ENCODE results near the gene C2CD2L. TPM values are rescaled to one million over a fixed set of nuclear protein-coding genes. Genes with fewer than 3 reads are reported as not detected.

C2CD2L gene
- total RNA-seq, 2 experiments from 2014 or later, result 32.2 to 32.6 TPM

DNA sequence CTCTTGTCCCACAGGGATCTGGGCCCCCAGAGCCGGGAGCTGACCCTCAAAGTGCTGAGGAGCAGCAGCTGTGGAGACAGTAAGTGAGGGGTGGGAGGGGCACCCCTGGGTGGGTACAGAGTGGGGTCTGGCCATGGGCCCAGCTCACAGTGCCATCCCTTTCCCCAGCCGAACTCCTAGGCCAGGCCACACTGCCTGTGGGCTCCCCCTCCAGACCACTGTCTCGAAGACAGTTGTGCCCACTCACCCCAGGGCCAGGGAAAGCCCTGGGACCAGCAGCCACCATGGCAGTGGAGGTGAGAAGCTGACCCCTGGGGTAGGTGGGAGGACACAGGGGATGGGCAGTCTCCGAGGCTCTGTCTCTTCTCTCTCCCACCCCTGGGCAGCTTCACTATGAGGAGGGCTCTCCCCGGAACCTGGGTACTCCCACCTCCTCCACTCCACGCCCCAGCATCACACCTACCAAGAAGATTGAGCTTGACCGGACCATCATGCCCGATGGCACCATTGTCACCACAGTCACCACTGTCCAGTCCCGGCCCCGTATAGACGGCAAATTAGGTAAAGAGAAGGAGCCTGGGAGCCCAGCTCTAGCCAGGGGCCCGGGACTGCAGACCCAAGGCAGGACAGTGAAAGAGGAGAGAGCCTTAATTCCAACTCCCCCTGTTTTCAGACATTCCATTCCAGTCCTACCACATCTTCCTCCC, 5.3 kb downstream of the C2CD2L start:
- no peak overlapping the region for H3K27ac Mint-ChIP-seq
- POLR2A ChIA-PET, result interaction anchor here (0.8 to 2.6 kb wide), 5 partner anchors 8 to 208 kb away, joined by 3 to 8 read pairs (median 7); partner anchors contain the start of genes DPAGT1 and HINFP
- ATAC-seq (ENCODE audit: low read depth), result no peak

GRCh38 chr11:119113716-119114115, 6.6 kb downstream of the C2CD2L start:
- POLR2A ChIA-PET, result no interaction called here
- no peaks in the 10 kb centered on the region for H3K27me3 Mint-ChIP-seq
- DNase-seq (no peak), ATAC-seq (ENCODE audit: low read depth) (no peak)
- peak overlapping the region; percentile 40 for H3K27ac Mint-ChIP-seq
- H3K36me3 Mint-ChIP-seq, result peaks cover 42% of the 10 kb centered on the region
- H3K4me1 Mint-ChIP-seq, result peaks cover 28% of the 10 kb centered on the region
- H3K9me3 Mint-ChIP-seq, result no peaks in the 10 kb centered on the region
- H3K4me3 Mint-ChIP-seq, result no peak overlapping the region

More for the DNA sequence above, 5.3 kb downstream of the C2CD2L start:
- Mint-ChIP-seq H3K27me3 (no peaks in the 10 kb centered on the region), H3K9me3 (no peaks in the 10 kb centered on the region), H3K4me1 (peaks cover 31% of the 10 kb centered on the region), H3K36me3 (peaks cover 37% of the 10 kb centered on the region), H3K4me3 (no peak overlapping the region)
- no peak for DNase-seq

GRCh38 chr11:119114351-119114750, 7.2 kb downstream of the C2CD2L start:
- H3K27ac Mint-ChIP-seq, result peak overlapping the region; percentile 96
- no peaks in the 10 kb centered on the region for H3K27me3 Mint-ChIP-seq
- POLR2A ChIA-PET, result interaction anchor here (0.7 kb wide), 2 partner anchors 14 to 81 kb away, joined by 3 read pairs; no protein-coding TSS in a partner anchor
- no peak for DNase-seq
- peaks cover 22% of the 10 kb centered on the region for H3K4me1 Mint-ChIP-seq
- no peak overlapping the region for H3K4me3 Mint-ChIP-seq
- no peaks in the 10 kb centered on the region for H3K9me3 Mint-ChIP-seq
- H3K36me3 Mint-ChIP-seq, result peaks cover 41% of the 10 kb centered on the region
- no peak for ATAC-seq (ENCODE audit: low read depth)

DNA sequence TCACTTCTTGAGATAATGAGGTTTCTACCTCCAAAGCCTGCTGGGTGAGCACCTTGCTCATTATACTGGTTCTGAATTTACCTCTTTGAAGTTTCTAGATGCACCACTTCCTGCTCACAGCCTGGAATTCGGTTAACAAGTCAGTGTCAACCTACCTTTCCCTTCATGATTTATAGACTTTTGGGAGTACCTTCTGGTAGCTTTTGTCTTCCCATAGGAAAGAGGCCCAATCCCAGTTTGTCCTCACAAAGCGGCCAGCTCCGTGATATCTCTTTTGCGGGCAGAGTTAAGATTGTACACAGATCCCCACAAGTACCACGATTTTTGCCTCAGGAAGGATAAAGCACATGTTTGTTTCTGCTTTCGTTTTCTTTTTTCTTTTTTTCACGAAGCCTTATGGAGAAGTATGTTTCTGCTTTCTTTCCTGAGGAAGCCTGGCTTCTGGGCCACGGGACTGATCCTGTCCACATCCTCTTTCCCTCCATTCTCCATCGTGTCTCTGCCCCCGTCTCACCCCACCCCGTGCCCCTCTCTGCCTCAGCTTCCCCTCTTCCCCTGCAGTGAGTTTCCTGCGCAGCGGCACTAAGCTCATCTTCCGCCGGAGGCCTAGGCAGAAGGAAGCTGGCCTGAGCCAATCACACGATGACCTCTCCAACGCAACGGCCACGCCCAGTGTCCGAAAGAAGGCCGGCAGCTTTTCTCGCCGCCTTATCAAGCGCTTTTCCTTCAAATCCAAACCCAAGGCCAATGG, 8.5 kb downstream of the C2CD2L start:
- H3K4me1 Mint-ChIP-seq, result peaks cover 22% of the 10 kb centered on the region
- peak overlapping the region; percentile 96 for H3K27ac Mint-ChIP-seq
- POLR2A ChIA-PET, result interaction anchor here (0.8 to 1.6 kb wide), 9 partner anchors 9 to 97 kb away, joined by 3 to 18 read pairs (median 7); partner anchors contain the start of genes C2CD2L, CBL, DPAGT1 and NLRX1
- peak; percentile 83 for ATAC-seq (ENCODE audit: low read depth)
- no peaks in the 10 kb centered on the region for H3K27me3 Mint-ChIP-seq
- no peaks in the 10 kb centered on the region for H3K9me3 Mint-ChIP-seq
- peak; percentile 50 for DNase-seq
- H3K36me3 Mint-ChIP-seq, result peaks cover 36% of the 10 kb centered on the region
- peak overlapping the region; percentile 82 for H3K4me3 Mint-ChIP-seq

DNA sequence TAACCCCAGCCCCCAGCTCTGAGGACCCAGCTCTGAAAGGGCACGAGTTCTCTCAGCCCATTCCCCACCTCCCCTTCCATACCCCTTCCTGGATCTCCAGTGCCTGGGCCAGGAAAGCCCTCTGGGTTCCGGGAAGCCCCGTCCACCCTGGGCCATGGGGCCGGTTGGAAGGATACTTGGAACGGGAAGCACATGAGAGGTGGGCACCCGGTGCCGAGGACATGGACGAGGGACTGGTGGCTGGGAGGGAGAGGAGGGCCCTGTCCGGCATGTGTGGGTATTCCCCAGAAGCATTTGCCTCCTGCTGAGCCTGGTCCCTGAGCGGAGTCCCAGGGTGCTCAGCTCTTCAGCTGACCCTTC, 9.1 kb downstream of the C2CD2L start:
- Mint-ChIP-seq H3K4me3 (peak overlapping the region; percentile 82), H3K36me3 (peaks cover 34% of the 10 kb centered on the region), H3K4me1 (peaks cover 26% of the 10 kb centered on the region), H3K27ac (peak overlapping the region; percentile 96), H3K27me3 (no peaks in the 10 kb centered on the region), H3K9me3 (no peaks in the 10 kb centered on the region)
- DNase-seq, result no peak
- POLR2A ChIA-PET, result interaction anchor here (0.8 to 1.6 kb wide), 9 partner anchors 9 to 98 kb away, joined by 3 to 18 read pairs (median 7); partner anchors contain the start of genes C2CD2L, CBL, DPAGT1 and NLRX1
- ATAC-seq (ENCODE audit: low read depth), result no peak

DNA sequence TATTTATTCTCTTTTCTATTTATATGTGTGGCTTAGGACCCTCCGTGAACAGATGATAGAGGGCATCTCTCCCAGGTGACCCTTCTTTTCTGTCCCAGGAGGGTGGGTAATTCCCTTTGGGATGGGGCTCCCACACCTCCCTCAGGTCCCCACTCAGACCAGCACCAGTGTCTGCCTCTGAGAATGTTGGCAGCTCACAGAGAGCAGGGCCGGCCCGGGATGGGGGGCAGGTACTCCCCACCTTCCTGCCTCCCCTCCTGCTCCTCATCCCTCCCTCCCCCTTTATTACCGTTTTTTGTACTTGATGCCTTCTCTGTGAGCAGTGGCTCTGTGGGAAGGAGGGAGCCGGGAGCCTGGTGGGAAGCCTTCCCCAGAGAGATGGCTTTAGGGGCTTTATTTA, 9.5 kb downstream of the C2CD2L start:
- H3K4me3 Mint-ChIP-seq, result no peak overlapping the region

DNA sequence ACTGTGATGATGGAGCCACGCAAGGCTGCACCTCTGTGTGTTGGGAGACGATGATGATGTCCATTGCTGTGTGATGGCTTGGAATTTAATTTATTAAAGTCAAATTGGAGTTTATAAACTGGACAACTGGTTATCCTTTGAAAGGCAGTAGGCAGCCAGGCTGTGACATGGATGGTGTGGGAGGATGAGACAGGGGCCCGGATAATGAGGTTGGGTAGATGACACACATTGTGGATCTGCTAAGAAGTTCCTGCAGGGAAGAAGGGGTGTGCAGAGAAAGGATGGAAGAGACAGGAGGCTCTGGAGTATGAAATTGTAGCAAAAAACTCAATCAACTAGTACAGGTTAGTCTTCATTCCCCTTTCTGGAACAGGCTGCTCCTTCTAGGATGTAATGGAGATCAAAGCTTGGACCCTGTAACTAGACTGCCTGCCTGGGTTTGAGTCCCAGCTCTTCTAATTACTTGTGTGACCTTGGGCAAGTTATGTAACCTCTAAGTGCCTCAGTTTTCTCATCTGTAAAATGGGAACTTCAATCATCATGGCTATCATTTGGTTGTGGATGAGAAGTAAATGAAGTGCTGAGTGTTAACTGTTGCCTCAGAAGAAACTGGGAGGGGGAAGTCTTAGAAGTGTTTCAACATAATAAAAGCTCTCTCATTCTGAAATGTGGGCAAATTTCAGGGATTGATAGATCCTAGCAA, 10.0 kb downstream of the C2CD2L start:
- DNase-seq (no peak), ATAC-seq (ENCODE audit: low read depth) (no peak)
- Mint-ChIP-seq H3K9me3 (no peaks in the 10 kb centered on the region), H3K27me3 (no peaks in the 10 kb centered on the region), H3K4me1 (peaks cover 29% of the 10 kb centered on the region), H3K4me3 (no peak overlapping the region), H3K36me3 (peaks cover 27% of the 10 kb centered on the region), H3K27ac (peak overlapping the region; percentile 55)
- POLR2A ChIA-PET, result interaction anchor here (0.9 kb wide), 1 partner anchor 15 kb away, joined by 3 read pairs; no protein-coding TSS in a partner anchor

More for the DNA sequence above, 9.5 kb downstream of the C2CD2L start:
- H3K36me3 Mint-ChIP-seq, result peaks cover 31% of the 10 kb centered on the region
- no peak for ATAC-seq (ENCODE audit: low read depth)
- POLR2A ChIA-PET, result interaction anchor here (1.0 to 1.6 kb wide), 6 partner anchors 10 to 98 kb away, joined by 3 to 18 read pairs (median 8); partner anchors contain the start of genes C2CD2L, DPAGT1, NLRX1 and RPS25
- H3K27me3 Mint-ChIP-seq, result no peaks in the 10 kb centered on the region
- H3K4me1 Mint-ChIP-seq, result peaks cover 26% of the 10 kb centered on the region
- no peaks in the 10 kb centered on the region for H3K9me3 Mint-ChIP-seq
- peak overlapping the region; percentile 96 for H3K27ac Mint-ChIP-seq
- DNase-seq, result no peak

DNA sequence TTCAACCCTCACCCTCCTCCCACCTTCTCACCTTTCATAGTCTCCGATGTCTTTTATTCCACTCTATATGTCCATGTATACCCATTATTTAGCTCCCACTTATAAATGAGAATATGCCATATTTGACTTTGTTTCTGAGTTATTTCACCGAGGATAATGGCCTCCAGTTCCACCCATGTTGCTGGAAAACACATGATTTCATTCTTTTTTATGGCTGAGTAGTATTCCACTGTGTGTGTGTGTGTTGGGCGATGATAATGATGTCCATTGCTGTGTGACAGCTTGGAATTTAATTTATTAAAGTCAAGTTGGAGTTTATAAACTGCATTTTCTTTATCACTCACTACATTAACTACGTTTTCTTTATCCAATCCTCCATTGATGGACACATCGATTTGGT, 11.1 kb downstream of the C2CD2L start:
- no peak overlapping the region for H3K4me3 Mint-ChIP-seq
- peaks cover 37% of the 10 kb centered on the region for H3K4me1 Mint-ChIP-seq
- H3K27ac Mint-ChIP-seq, result no peak overlapping the region
- no peaks in the 10 kb centered on the region for H3K9me3 Mint-ChIP-seq
- POLR2A ChIA-PET, result interaction anchor here (0.5 to 0.9 kb wide), 4 partner anchors 10 to 23 kb away, joined by 3 read pairs; a partner anchor contains a TSS
- H3K27me3 Mint-ChIP-seq, result no peaks in the 10 kb centered on the region
- DNase-seq, result no peak
- ATAC-seq (ENCODE audit: low read depth), result no peak
- H3K36me3 Mint-ChIP-seq, result peaks cover 24% of the 10 kb centered on the region

DNA sequence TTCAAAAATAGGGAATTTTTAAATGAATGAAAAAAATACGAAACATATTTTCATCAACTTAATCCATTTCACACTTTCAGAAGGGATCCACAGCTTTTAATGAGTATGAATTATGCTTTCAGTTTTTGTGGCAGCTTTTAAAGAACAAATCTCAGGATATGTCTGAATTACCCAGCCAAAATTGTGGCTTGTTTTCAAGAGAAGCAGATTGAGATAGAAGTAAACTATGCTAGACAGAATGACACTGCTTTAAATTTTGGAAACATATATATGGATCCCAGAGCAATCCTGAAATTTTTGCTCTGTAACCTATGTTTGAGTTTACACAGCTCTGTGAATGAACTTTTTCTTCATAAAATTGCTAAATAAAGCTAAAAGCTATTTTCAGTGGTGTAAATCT, 11.8 kb downstream of the C2CD2L start:
- Mint-ChIP-seq H3K27me3 (no peaks in the 10 kb centered on the region), H3K4me3 (no peak overlapping the region), H3K36me3 (peaks cover 25% of the 10 kb centered on the region), H3K9me3 (no peaks in the 10 kb centered on the region), H3K27ac (no peak overlapping the region), H3K4me1 (peaks cover 38% of the 10 kb centered on the region)
- ATAC-seq (ENCODE audit: low read depth) (no peak), DNase-seq (no peak)
- POLR2A ChIA-PET, result interaction anchor here (0.5 to 0.8 kb wide), 4 partner anchors 13 to 375 kb away, joined by 3 read pairs; partner anchors contain the start of gene DPAGT1

DNA sequence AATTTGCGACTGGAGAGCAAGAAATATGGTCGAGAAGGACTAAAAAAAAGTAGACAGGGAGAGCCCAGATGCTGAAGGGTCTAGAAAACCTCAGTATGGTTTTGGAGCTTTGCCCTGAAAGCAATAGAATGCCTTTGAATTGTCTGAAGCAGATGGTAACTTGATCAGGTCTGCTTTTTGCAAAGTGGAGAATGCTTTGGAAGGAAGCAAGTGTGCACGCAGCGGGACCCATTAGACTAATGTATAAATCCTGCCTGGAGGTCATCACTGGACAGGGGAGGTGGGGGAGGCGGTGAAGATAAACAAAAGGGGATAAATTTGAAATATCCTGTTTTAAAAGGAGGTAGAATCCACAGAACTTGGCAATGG, 13.5 kb downstream of the C2CD2L start:
- no peaks in the 10 kb centered on the region for H3K9me3 Mint-ChIP-seq
- ATAC-seq (ENCODE audit: low read depth) (no peak), DNase-seq (no peak)
- H3K36me3 Mint-ChIP-seq, result peaks cover 17% of the 10 kb centered on the region
- H3K4me1 Mint-ChIP-seq, result peaks cover 31% of the 10 kb centered on the region
- POLR2A ChIA-PET, result interaction anchor here (0.8 to 2.6 kb wide), 9 partner anchors 9 to 682 kb away, joined by 4 to 20 read pairs (median 5); partner anchors contain the start of genes C2CD2L, CBL, DPAGT1 and HYOU1
- peak overlapping the region; percentile 93 for H3K4me3 Mint-ChIP-seq
- no peaks in the 10 kb centered on the region for H3K27me3 Mint-ChIP-seq
- H3K27ac Mint-ChIP-seq, result peak overlapping the region; percentile 86

GRCh38 chr11:119121008-119121810, 14.1 kb downstream of the C2CD2L start, which contains the start of gene HINFP:
HINFP (plus strand) TSS chr11:119121580; CDS start chr11:119126945, 5,365 bp downstream.
- Mint-ChIP-seq H3K27me3 (no peaks in the 10 kb centered on the region), H3K4me3 (peak within 1 kb of the TSS; percentile 93), H3K27ac (peak within 1 kb of the TSS; percentile 86), H3K36me3 (peaks cover 13% of the 10 kb centered on the region), H3K9me3 (no peaks in the 10 kb centered on the region), H3K4me1 (peaks cover 25% of the 10 kb centered on the region)
- ATAC-seq (ENCODE audit: low read depth) (peak; percentile 97), DNase-seq (peak; percentile 97)
- POLR2A ChIA-PET, result interaction anchor here (0.6 to 3.0 kb wide), 14 partner anchors 9 to 682 kb away, joined by 3 to 22 read pairs (median 4); partner anchors contain the start of genes ABCG4, C2CD2L, CBL and DPAGT1

DNA sequence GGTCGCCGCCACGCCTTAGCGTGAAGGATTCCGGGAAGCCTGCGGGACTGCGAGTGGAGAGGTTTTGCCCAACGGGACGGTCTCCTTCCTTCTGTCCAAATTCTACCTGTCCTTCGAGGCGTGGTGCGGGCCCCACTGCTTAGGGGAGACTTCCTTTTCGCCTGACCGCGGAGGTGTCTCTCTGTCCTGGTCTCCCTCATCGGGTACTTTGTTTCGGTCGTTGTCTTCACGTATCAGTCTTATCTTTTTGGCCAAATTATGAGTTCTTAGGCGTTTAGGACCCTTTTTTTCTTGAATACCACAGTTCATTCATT, 14.6 kb downstream of the C2CD2L start:
- ATAC-seq (ENCODE audit: low read depth) (no peak), DNase-seq (no peak)
- peak overlapping the region; percentile 86 for H3K27ac Mint-ChIP-seq
- H3K4me3 Mint-ChIP-seq, result peak overlapping the region; percentile 93
- POLR2A ChIA-PET, result interaction anchor here (0.6 to 3.0 kb wide), 12 partner anchors 10 to 197 kb away, joined by 3 to 22 read pairs (median 5); partner anchors contain the start of genes ABCG4, C2CD2L, CBL and DPAGT1
- peaks cover 11% of the 10 kb centered on the region for H3K36me3 Mint-ChIP-seq
- no peaks in the 10 kb centered on the region for H3K27me3 Mint-ChIP-seq
- H3K9me3 Mint-ChIP-seq, result no peaks in the 10 kb centered on the region
- peaks cover 28% of the 10 kb centered on the region for H3K4me1 Mint-ChIP-seq

Data from activated naive CD8-positive, alpha-beta T cell treated with anti-CD3 and anti-CD28 coated beads, Interleukin-2, amount 10 ng/mL, durations not matched to agents 7 days and 5 days (primary cell).